ENCODE measurements around the gene EXOC4.

EXOC4 gene

GRCh38 chr7:133582766-133583523 is 330.1 kb downstream of the EXOC4 start:
- DNase-seq: no peak

DNA sequence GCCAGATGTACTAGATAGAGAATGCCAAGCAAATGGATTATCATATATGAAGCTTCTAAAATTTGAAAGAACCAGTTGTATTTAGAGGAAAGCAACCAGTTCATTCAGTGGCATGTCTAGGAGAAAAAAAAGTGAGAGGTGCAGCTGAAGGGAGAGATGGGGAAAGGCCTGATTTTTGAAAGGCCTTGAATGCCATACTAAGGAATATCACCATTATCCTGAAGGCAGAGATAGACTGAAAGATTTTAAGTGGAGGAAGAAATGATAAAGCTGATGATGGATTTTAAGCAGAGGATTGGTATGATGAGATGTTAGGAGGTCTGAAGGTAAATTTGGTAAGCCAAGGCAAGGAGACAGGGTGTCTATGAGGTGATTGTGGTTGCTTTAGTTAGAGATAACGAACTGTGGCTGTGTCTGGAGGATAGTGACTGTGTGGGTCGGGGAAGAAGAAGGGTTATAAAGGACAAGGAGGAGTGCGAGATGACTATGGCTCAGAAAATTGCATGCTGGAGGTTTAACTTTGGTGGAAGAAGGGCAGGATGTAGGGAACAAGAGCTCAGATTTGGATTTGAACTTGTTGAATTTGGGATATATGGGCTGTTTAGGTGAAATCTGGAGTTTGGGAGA is 330.8 kb downstream of the EXOC4 start:
- no peak for DNase-seq

DNA sequence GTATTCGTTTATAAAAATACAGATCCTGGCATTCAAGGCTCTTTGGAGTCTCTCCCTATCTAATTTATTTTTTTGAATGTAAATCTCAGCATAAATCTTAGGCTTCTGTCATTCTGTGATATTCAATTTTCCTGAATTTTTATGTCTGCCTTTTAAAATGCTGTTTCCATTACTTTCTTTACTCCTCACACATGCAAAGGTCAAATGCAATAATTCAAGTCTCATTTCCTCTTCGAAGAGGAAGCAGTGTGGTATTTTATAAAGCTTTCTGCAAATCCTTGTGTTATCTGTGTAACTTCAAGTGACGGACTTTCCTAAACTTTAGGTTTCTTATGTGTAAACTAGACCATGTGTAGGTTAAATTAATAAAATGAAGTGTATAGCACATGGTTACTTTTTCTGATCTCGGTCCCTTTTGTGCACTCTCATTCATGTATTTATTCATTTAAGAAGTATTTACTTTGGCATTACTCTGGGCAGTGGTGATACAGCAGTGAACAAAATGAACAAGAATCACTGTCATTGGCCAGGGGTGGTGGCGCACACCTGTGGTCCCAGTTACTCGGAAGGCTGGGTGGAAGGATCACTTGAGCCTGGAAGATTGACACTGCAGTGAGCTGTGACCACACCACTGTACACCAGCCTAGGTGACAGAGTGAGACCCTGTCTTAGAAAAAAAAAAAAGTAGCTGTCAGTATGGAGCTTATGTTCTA is 332.2 kb downstream of the EXOC4 start:
- DNase-seq: no peak

DNA sequence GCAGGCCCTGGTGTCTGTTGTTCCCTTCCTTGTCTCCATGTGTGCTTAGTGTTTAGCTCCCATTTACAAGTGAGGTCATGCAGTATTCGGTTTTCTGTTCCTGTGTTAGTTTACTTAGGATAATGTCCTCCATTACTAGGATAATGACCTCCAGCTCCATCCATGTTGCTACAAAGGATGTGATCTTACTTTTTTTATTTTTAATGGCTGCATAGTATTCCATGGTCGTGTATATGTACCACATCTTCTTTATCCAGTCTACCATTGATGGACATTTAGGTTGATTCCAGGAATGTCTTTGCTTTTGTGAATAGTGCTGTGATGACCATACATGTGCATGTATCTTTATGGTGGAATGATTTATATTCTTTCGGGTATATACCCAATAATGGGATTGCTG is 333.4 kb downstream of the EXOC4 start:
- no peak for DNase-seq

DNA sequence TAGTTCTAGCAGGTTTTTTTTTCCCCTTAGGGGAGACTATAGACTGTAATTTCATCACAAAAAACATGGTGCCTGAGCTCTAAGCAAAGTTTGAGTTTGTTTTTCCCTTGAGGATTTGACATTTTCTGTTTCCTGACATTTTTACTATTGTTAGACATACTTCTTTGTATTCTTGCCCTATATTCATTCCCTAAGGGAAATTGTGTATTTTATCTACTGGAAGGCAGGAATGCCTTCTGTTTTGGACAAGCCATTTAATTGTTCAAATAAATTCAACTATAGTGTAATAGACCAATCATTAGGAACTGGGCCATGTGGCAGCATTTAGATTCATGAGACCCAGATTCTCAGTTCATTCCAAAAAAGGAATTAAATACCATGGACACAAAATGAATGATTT is 335.0 kb downstream of the EXOC4 start:
- no peak for DNase-seq

GRCh38 chr7:133590795-133591194 is 337.9 kb downstream of the EXOC4 start:
- DNase-seq: no peak

- DNase-seq: no peak
Observed at GRCh38 chr7:133591704-133592340, 338.9 kb downstream of the EXOC4 start.

- DNase-seq: no peak
Observed at GRCh38 chr7:133593561-133593960, 340.7 kb downstream of the EXOC4 start.

DNA sequence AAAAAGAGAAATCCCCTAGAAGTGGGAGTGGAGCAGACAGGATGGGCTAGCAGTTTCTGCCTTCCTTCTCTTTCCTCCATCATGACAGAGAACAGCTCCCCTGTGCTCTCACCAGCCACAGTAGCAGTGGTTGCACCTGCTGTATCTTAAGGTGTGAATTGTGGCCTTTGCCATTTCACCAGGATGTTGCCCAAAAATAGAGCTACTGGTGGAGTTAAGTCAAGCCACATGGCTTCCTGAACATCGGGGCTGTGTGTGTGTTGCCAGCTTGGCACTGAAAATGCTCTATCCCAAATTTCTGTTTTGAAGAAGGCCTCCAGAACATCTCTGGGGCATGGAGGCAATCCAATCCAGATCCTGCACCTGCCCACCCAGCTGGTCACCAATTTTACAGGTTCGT is 348.7 kb downstream of the EXOC4 start:
- DNase-seq: no peak

GRCh38 chr7:133602291-133602690 is 349.4 kb downstream of the EXOC4 start:
- DNase-seq: no peak

DNA sequence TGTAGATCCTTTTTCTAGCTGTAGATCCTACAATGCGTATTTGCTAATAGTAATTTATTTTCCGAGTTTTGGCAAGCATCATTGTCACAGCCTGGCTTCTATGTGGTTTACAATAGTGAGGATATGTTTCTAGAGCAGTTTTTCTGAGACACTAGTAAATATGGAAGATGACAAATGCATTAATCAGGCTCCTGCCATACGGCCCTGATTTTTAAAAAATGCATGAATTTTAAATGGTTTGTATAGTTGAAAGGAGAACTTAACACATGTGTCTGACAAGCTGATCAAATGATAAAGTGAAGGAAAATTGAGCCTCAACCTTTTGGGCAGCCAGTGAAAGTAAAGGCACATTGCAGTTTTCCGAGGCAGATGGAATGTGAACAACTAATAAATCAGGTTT is 354.1 kb downstream of the EXOC4 start:
- no peak for DNase-seq

DNA sequence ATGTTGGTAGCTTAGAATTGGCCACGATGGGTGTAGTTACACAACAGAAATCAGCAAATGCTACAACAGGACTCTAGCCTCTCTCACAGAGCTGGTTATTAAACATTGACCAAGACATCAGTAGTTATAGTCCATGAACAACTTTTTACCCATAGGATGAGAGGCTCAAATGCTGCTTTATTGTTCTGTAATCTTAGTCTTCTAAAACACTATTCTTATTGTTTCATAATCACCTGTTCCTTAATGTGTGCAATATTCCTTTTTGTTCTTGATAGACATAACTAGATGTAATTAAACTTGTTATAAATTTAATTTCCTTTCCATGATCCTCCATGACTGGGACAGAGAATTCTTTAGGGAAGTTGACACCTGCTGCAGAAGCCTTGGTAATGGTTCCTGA is 356.9 kb downstream of the EXOC4 start:
- no peak for DNase-seq

DNA sequence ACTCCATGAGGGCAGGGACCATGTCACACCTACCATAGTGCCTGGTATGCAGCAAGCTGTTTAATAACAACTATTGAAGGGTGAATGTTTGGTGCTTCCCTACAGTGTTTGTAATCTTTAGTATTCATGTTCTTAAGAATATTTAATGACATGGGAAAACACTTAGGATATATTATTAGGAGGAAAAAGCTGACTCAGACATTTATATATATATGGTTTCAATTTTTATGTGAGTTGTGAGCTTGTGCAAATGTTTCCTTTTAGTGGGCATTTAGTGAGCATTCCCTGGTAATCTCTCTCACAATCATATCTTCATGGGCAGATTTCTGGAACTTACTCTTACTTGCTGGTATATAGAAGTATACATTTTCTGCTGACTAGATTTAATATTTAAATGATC is 359.1 kb downstream of the EXOC4 start:
- no peak for DNase-seq

DNA sequence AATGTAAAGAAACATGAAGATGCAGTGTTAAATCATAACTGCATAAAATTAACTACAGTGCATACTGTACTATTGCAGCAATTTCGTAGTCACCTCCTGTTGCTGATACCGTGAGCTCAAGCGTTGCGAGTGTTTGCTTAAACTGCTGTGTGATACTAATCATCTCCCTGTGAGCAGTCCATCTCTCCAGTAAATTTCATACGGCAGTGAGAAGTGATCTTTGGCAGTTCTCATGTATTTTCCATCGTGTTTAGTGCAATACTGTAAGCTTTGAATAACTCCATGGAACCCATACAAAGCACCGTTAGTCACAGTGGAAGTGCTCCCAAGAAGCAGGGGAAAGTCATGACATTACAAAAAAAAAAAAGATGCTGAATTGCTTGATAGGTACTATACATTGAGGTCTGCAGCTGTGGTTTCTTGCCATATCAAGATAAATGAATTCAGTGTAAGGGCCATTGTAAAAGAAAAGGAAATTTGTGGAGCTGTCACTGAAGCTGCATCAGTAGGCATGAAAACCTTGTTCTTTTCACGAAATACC is 360.4 kb downstream of the EXOC4 start:
- DNase-seq: no peak

- no peak for DNase-seq
Observed at GRCh38 chr7:133614251-133614650, 361.4 kb downstream of the EXOC4 start.

GRCh38 chr7:133618970-133619369 is 366.1 kb downstream of the EXOC4 start:
- DNase-seq: no peak

DNA sequence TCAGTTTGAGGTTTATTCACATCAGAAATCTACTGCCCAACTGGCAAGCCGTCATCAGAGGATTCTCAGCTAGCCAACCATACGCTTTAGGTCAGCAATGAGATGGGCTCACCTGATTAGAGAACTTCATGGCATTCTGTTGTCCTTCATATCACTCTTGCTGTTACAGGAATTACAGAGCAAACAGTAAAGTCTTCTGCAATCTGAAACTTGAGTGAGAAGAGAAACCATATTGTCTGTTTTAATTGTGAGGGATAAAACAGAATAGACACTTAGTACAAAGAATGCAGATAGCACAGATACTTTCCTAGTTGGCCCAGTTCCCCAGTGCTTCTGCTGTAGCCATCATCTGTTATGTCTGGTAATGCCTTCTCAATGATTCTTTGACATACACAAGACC is 366.6 kb downstream of the EXOC4 start:
- no peak for DNase-seq

DNA sequence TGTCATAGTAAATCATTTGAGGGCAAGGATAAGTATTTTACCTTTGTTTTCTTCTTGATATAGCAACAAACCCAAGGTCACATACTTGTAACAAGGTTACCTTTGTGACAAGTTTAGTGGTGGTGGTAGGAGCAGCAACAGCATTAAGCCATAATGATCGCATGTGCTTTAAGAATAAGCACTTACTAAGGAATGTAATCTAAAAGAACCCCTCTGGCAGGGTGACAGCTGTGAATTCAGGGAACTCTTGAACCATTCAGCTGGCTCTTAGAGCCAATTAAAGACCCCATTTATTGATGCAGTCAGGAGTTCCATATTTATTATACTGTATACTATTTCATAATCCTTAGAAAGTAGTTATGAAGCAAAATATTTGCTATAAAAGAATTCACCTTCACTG is 370.8 kb downstream of the EXOC4 start:
- no peak for DNase-seq

DNA sequence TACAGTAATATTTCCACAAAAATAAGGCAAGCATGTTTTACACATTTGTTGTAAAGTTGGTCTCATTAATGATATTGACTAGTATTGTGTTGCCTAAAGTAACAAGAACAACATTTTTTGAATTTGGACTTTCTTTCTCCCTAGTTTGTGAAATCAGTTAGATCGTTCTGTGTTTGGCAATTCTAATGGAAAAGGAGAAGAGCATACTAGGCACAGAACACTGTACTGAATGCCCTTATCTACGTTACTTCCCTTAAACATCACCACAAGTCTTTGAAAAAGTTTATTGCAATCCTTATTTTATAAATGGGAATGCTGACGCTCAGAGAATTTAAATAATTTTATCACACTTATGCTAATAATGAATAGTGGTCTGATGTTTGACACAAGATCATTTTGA is 372.2 kb downstream of the EXOC4 start:
- no peak for DNase-seq

GRCh38 chr7:133629701-133630100 is 376.8 kb downstream of the EXOC4 start:
- no peak for DNase-seq

- DNase-seq: no peak
Observed at GRCh38 chr7:133633055-133633454, 380.2 kb downstream of the EXOC4 start.

GRCh38 chr7:133635541-133635940 is 382.7 kb downstream of the EXOC4 start:
- DNase-seq: no peak

DNA sequence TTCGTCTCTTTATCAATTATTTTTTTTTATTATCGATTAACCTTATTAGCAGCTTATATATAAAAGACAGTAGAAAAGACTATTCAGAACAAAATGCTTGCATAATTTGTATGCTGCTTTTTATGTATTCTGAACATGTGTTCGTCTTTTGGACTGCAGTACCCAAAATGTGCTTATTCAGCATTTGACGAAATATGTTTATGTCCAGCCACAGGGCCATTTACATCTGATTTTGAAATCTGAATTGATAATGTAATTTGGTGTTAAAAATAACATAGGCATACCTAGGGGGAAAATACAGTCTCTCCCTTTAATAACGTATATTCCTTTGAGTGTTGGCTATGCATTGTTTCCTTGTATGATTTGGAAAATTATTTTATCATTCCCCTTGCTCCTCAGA is 386.0 kb downstream of the EXOC4 start:
- no peak for DNase-seq
